HCT116 (cell line): ENCODE data around the gene LIPM. TPM values are rescaled to one million over a fixed set of nuclear protein-coding genes. Genes with fewer than 3 reads are reported as not detected.

Experiments used
- ATAC-seq: fragments of 200-7000 bp; cut with Tn5 transposase; 2 replicates; pipeline ENCODE4 v1.9.1; 2020; ENCODE audit warnings: mild to moderate bottlenecking, moderate library complexity
- BruUV-seq: library from RNA; stranded (reverse); fragments of 400-500 nt; replicated peaks from 2 replicates; lab custom pipeline; 2021; lab: Mats Ljungman, UMichigan
- CTCF ChIA-PET: fragments of 300-600 bp; sonication (Branson Sonifier 250); formaldehyde crosslinking; loops from one replicate; lab custom pipeline; 2021; ENCODE audit warnings: antibody characterized with exemption; lab: Charles Lee
- POLR2A ChIA-PET: fragments of 300-600, 350-600 bp; sonication (Branson Sonifier 250); formaldehyde crosslinking; loops from one replicate; lab custom pipeline; 2021; ENCODE audit warnings: antibody characterized with exemption; lab: Charles Lee
- RAD21 ChIA-PET, 2 experiments: fragments of 300-600 bp; sonication (Branson Sonifier 250); formaldehyde crosslinking; loops; one replicate each; lab custom pipeline; 2023; ENCODE audit warnings: low total read pairs in 2 of 2; ENCODE audit not compliant: uncharacterized antibody in 2 of 2, unreplicated experiment in 2 of 2, low non-redundant PET in 1 of 2; lab: Charles Lee
- DNase-seq: peaks from one replicate; pipeline ENCODE4 v3.0.0-alpha.2; 2010; ENCODE audit warnings: low read depth, low spot score
- H2AFZ ChIP-seq: fragments of 200-600 bp; shearing (Covaris generic), sonication (generic); 2 replicates; pipeline ENCODE4 v1.6.1; 2017; ENCODE audit warnings: low read depth, mixed run types, mixed read lengths, antibody characterized with exemption, low read length; ENCODE audit not compliant: poor library complexity, severe bottlenecking
- H3K27ac ChIP-seq: 2 replicates; pipeline ENCODE4 v1.5.1; 2012; ENCODE audit warnings: low read depth, low read length
- H3K27me3 ChIP-seq: fragments of 200-600 bp; sonication (generic); 2 replicates; pipeline ENCODE4 v1.6.1; 2016; ENCODE audit warnings: mixed run types, low read length, mixed read lengths; ENCODE audit not compliant: insufficient read depth
- H3K36me3 ChIP-seq, 2 experiments: fragments of 200-500 bp in 1 of 2; fragments of 200-600 bp in 1 of 2; sonication (Bioruptor generic) in 1 of 2; sonication (generic) in 1 of 2; 2 replicates each; pipeline versions ENCODE4 v1.5.1 to v1.6.1; 2014 to 2016; ENCODE audit warnings: low read length in 2 of 2, inconsistent platforms in 1 of 2, mixed read lengths in 1 of 2, mixed run types in 1 of 2; ENCODE audit not compliant: insufficient read depth in 2 of 2, control insufficient read depth in 1 of 2
- H3K4me1 ChIP-seq, 2 experiments: fragments of 200-600 bp in 1 of 2; sonication (generic) in 1 of 2; 2 replicates each; pipeline versions ENCODE4 v1.5.1 to v1.6.1; 2012 to 2017; ENCODE audit warnings: low read length in 2 of 2, inconsistent platforms in 1 of 2, mild to moderate bottlenecking in 1 of 2, mixed read lengths in 1 of 2, mixed run types in 1 of 2, moderate library complexity in 1 of 2; ENCODE audit not compliant: insufficient read depth in 2 of 2, control insufficient read depth in 1 of 2
- H3K4me2 ChIP-seq: fragments of 200-600 bp; sonication (generic); 2 replicates; pipeline ENCODE4 v1.6.1; 2017; ENCODE audit warnings: mixed run types, low read length, mixed read lengths
- H3K4me3 ChIP-seq, 2 experiments: fragments of 200-600 bp in 1 of 2; sonication (generic) in 1 of 2; replicated peaks in 1 of 2; 2 replicates each; pipeline ENCODE4 v1.5.1; 2011 to 2016; ENCODE audit warnings: low read length in 2 of 2, control low read depth in 1 of 2, low read depth in 1 of 2, mild to moderate bottlenecking in 1 of 2, mixed read lengths in 1 of 2, mixed run types in 1 of 2
- H3K79me2 ChIP-seq: fragments of 200-600 bp; sonication (generic); 2 replicates; pipeline ENCODE4 v1.6.1; 2017; ENCODE audit warnings: mild to moderate bottlenecking, mixed run types, low read length, moderate library complexity, mixed read lengths; ENCODE audit not compliant: insufficient read depth
- H3K9ac ChIP-seq: fragments of 200-600 bp; sonication (generic); 2 replicates; pipeline ENCODE4 v1.6.1; 2016; ENCODE audit warnings: low read length, mixed read lengths
- H3K9me2 ChIP-seq: fragments of 200-600 bp; sonication (generic), shearing (Covaris generic); 2 replicates; pipeline ENCODE4 v1.6.1; 2017; ENCODE audit warnings: mixed run types, mild to moderate bottlenecking, moderate library complexity; ENCODE audit not compliant: insufficient read depth
- H3K9me3 ChIP-seq, 2 experiments: fragments of 200-500 bp in 1 of 2; fragments of 200-600 bp in 1 of 2; sonication (Bioruptor generic) in 1 of 2; sonication (generic) in 1 of 2; 2 replicates each; pipeline ENCODE4 v1.6.1; 2014 to 2017; ENCODE audit warnings: low read length in 2 of 2, mixed read lengths in 2 of 2, inconsistent platforms in 1 of 2, low read depth in 1 of 2, mild to moderate bottlenecking in 1 of 2, mixed run types in 1 of 2, moderate library complexity in 1 of 2; ENCODE audit not compliant: control insufficient read depth in 1 of 2, insufficient read depth in 1 of 2
- H4K20me1 ChIP-seq: fragments of 200-600 bp; sonication (generic), shearing (Covaris generic); 2 replicates; pipeline ENCODE4 v1.6.1; 2017; ENCODE audit warnings: mixed run types, mild to moderate bottlenecking, moderate library complexity; ENCODE audit not compliant: insufficient read depth
- ATF3 ChIP-seq: IDR thresholded peaks from 2 replicates; pipeline ENCODE4 v1.6.1; 2012
- CTCF ChIP-seq, 3 experiments: fragments of 200-600 bp in 1 of 3; sonication (generic) in 1 of 3; IDR thresholded peaks in 2 of 3; conservative IDR thresholded peaks in 1 of 3; 2 replicates each; pipeline ENCODE4 v1.5.1; 2012 to 2017; ENCODE audit warnings: low read depth in 2 of 3, low read length in 2 of 3, antibody characterized with exemption in 1 of 3, borderline replicate concordance in 1 of 3, control low read depth in 1 of 3, mild to moderate bottlenecking in 1 of 3, mixed read lengths in 1 of 3, mixed run types in 1 of 3, moderate library complexity in 1 of 3; ENCODE audit not compliant: insufficient read depth in 1 of 3
- EGR1 ChIP-seq: IDR thresholded peaks from 2 replicates; pipeline ENCODE4 v1.6.1; 2012; ENCODE audit warnings: low read depth
- POLR2A ChIP-seq: IDR thresholded peaks from 2 replicates; pipeline ENCODE4 v1.7.0; 2011; ENCODE audit warnings: borderline replicate concordance; ENCODE audit not compliant: insufficient read depth, insufficient read length; ENCODE audit errors: extremely low read depth
- RAD21 ChIP-seq: IDR thresholded peaks from 2 replicates; pipeline ENCODE4 v1.6.1; 2012; ENCODE audit warnings: low read depth, mild to moderate bottlenecking
- SRF ChIP-seq: IDR thresholded peaks from 2 replicates; pipeline ENCODE4 v1.6.1; 2012; ENCODE audit warnings: low read depth
- YY1 ChIP-seq: IDR thresholded peaks from 2 replicates; pipeline ENCODE4 v1.6.1; 2011; ENCODE audit warnings: low read length, low read depth, moderate library complexity, mild to moderate bottlenecking; ENCODE audit not compliant: insufficient replicate concordance; ENCODE audit errors: extremely low read depth
- ZBTB33 ChIP-seq: IDR thresholded peaks from 2 replicates; pipeline ENCODE4 v1.6.1; 2011; ENCODE audit warnings: mild to moderate bottlenecking, low read length, moderate library complexity; ENCODE audit not compliant: insufficient replicate concordance; ENCODE audit errors: extremely low read depth
- intact Hi-C: fragments of 100-400 bp; cut with micrococcal nuclease; formaldehyde crosslinking; loops from 2 replicates; pipeline ENCODE4 v1.10.0; 2022
- total RNA-seq: library from RNA; stranded (reverse); gene quantifications from one replicate; pipeline ENCODE4 v1.2.1, GENCODE V29; 2021; ENCODE audit not compliant: unreplicated experiment
- TF ChIP-seq, protein P1 (sequence below): IDR thresholded peaks from 2 replicates; pipeline ENCODE4 v1.6.1; 2012; ENCODE audit warnings: low read depth
- TF ChIP-seq, protein P2 (sequence below): IDR thresholded peaks from 2 replicates; pipeline ENCODE4 v1.6.1; 2012

Gene LIPM
- total RNA-seq, 1 experiment from 2014 or later = not detected

DNA sequence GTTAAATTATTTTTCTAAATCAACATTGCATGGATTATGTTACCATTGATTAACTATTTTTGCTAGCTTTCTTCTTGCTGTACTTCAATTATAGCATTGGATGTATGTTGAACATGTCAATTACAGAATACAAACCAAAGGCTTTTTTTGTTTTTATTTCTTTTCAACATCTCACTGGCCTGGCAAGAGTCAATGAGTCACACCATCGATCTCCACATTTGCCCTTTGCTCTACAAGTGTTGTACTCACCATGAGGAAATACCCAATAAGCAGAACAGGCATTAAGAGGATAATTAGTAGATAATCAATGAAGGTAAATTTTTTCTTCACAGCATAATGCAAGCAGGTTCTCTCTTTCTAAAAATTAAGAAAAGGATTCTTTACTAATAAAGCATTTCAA, 25.8 kb downstream of the LIPM start:
- H3K79me2 ChIP-seq = no peaks in the 10 kb centered on the region
- peaks cover 3 to 6% of the 10 kb centered on the region in 2 experiments; a peak in 1 of 4 replicates for H3K4me1 ChIP-seq
- TF ChIP-seq SRF (no peak), ZBTB33 (no peak), EGR1 (no peak)
- TF ChIP-seq, all 23 proteins: peak for 0
- Histone ChIP-seq H2AFZ (no peak overlapping the region), H3K9me3 (no peaks in the 10 kb centered on the region), H3K36me3 (no peaks in the 10 kb centered on the region), H3K27me3 (no peaks in the 10 kb centered on the region), H3K9me2 (no peaks in the 10 kb centered on the region), H3K9ac (no peak overlapping the region), H4K20me1 (no peaks in the 10 kb centered on the region), H3K4me2 (no peak overlapping the region), H3K27ac (no peak overlapping the region), H3K4me3 (no peak overlapping the region)
- BruUV-seq = no TSS peak
- CTCF ChIA-PET = interaction anchor here (1.4 kb wide), 1 partner anchor 106 kb away, joined by 5 read pairs; no protein-coding TSS in a partner anchor
- RAD21 ChIA-PET = no interaction called here
- intact Hi-C loops = no loop called here
- POLR2A ChIA-PET = no interaction called here
- DNase-seq (no peak), ATAC-seq (no peak)

DNA sequence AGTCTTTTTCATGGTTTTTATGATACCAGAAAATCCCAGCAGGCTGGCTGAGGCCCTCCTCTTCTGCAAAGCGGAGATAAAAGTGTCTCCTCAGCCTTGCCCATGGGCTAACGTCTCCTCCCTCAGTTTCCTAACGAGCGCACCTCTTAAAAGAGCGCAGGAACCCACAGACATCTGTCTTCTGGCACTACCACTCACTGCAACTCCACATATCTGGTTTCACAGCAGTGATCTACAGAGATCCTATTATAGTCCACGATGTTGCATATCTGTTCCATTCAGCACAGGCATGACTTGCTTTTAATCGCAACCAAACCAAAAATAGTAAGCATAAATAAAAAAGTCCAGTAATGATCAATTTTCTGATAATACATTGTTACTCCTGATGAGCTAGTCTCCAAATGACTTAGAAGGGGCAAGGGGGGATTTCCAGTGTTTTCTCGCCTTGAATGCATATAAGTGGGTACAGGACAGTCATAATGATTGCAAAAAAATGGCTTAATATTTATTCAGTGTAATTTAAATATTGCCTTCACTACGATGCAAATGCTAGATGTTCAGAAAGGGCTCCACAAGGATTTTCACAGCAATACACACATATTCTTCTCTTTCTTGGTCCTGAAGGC, 28.2 kb downstream of the LIPM start:
- intact Hi-C loops = no loop called here
- no peaks in the 10 kb centered on the region for H4K20me1 ChIP-seq
- H3K79me2 ChIP-seq = no peaks in the 10 kb centered on the region
- ChIA-PET POLR2A (no interaction called here), CTCF (no interaction called here), RAD21 (no interaction called here)
- no peaks in the 10 kb centered on the region for H3K9me3 ChIP-seq
- TF ChIP-seq POLR2A (no peak), SRF (no peak), ATF3 (no peak), RAD21 (no peak), CTCF (IDR thresholded peaks at IDR 0.05 in 2 of 3, conservative IDR thresholded peaks at IDR 0.05 in 1 of 3; ENCODE audit: borderline replicate concordance in 1 of 3, insufficient read depth in 1 of 3, low read depth in 2 of 3, low read length in 2 of 3) (no peak), YY1 (no peak)
- TF ChIP-seq, protein P1, sequence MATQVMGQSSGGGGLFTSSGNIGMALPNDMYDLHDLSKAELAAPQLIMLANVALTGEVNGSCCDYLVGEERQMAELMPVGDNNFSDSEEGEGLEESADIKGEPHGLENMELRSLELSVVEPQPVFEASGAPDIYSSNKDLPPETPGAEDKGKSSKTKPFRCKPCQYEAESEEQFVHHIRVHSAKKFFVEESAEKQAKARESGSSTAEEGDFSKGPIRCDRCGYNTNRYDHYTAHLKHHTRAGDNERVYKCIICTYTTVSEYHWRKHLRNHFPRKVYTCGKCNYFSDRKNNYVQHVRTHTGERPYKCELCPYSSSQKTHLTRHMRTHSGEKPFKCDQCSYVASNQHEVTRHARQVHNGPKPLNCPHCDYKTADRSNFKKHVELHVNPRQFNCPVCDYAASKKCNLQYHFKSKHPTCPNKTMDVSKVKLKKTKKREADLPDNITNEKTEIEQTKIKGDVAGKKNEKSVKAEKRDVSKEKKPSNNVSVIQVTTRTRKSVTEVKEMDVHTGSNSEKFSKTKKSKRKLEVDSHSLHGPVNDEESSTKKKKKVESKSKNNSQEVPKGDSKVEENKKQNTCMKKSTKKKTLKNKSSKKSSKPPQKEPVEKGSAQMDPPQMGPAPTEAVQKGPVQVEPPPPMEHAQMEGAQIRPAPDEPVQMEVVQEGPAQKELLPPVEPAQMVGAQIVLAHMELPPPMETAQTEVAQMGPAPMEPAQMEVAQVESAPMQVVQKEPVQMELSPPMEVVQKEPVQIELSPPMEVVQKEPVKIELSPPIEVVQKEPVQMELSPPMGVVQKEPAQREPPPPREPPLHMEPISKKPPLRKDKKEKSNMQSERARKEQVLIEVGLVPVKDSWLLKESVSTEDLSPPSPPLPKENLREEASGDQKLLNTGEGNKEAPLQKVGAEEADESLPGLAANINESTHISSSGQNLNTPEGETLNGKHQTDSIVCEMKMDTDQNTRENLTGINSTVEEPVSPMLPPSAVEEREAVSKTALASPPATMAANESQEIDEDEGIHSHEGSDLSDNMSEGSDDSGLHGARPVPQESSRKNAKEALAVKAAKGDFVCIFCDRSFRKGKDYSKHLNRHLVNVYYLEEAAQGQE = no peak
- TF ChIP-seq, protein P2, sequence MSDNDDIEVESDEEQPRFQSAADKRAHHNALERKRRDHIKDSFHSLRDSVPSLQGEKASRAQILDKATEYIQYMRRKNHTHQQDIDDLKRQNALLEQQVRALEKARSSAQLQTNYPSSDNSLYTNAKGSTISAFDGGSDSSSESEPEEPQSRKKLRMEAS = no peak
- ATAC-seq (no peak), DNase-seq (no peak)
- no peaks in the 10 kb centered on the region for H3K9me2 ChIP-seq
- H3K4me1 ChIP-seq = peaks cover 3 to 10% of the 10 kb centered on the region in 2 experiments; a peak in 1 of 4 replicates
- H3K36me3 ChIP-seq = no peaks in the 10 kb centered on the region
- no TSS peak for BruUV-seq
- no peak overlapping the region for H2AFZ ChIP-seq
- H3K4me2 ChIP-seq = no peak overlapping the region
- no peak overlapping the region for H3K27ac ChIP-seq
- no peak overlapping the region for H3K9ac ChIP-seq
- no peaks in the 10 kb centered on the region for H3K27me3 ChIP-seq
- H3K4me3 ChIP-seq = no peak overlapping the region
